ENCODE measurements around the gene GCN1. TPM values are rescaled to one million over a fixed set of nuclear protein-coding genes. Genes with fewer than 3 reads are reported as not detected.

The GCN1 gene
- total and polyA plus RNA-seq, 4 donors, result 19.3 to 93.6 (median 53.1) TPM

- TF ChIP-seq CTCF (IDR thresholded peaks at IDR 0.05; ENCODE audit: control extremely low read depth, extremely low read depth), result no peak
- no peak overlapping the region for H3K27ac ChIP-seq (ENCODE audit: low read depth in 1 of 2, low read length in 1 of 2)
- no peak for DNase-seq
- no peak overlapping the region for H3K4me3 ChIP-seq
- H3K4me1 ChIP-seq (ENCODE audit: control insufficient read depth in 5 of 5, insufficient read depth in 5 of 5, low read length in 5 of 5), result peaks cover 0 to 3% (median 0%) of the 10 kb centered on the region in 5 donors
- H3K36me3 ChIP-seq (ENCODE audit: control insufficient read depth in 4 of 4, insufficient read depth in 4 of 4, low read length in 4 of 4), result peaks cover 40 to 81% (median 48%) of the 10 kb centered on the region in 4 donors
- no peaks in the 10 kb centered on the region for H3K27me3 ChIP-seq (ENCODE audit: control insufficient read depth in 3 of 3, insufficient read depth in 3 of 3, low read length in 2 of 3)
- ATAC-seq (ENCODE audit: insufficient read depth, low FRiP score), result no peak
- peaks cover 0 to 1% (median 0%) of the 10 kb centered on the region in 4 donors for H3K9me3 ChIP-seq (ENCODE audit: control insufficient read depth in 4 of 4, insufficient read depth in 3 of 4, low read length in 3 of 4)
- H3K9ac ChIP-seq (ENCODE audit: insufficient read depth in 1 of 2, low read length in 2 of 2), result no peak overlapping the region
- whole genome bisulfite sequencing, 2 donors, result 97 to 98% methylated on average over 15 of the region's 15 CpGs
Measured at GRCh38 chr12:120131116-120131515, 63.4 kb downstream of the GCN1 start.

- Histone ChIP-seq H3K27me3 (ENCODE audit: control insufficient read depth in 3 of 3, insufficient read depth in 3 of 3, low read length in 2 of 3) (no peaks in the 10 kb centered on the region), H3K36me3 (ENCODE audit: control insufficient read depth in 4 of 4, insufficient read depth in 4 of 4, low read length in 4 of 4) (peaks cover 37 to 78% (median 43%) of the 10 kb centered on the region in 4 donors), H3K4me3 (no peak overlapping the region), H3K9ac (ENCODE audit: insufficient read depth in 1 of 2, low read length in 2 of 2) (no peak overlapping the region), H3K27ac (ENCODE audit: low read depth in 1 of 2, low read length in 1 of 2) (no peak overlapping the region), H3K4me1 (ENCODE audit: control insufficient read depth in 5 of 5, insufficient read depth in 5 of 5, low read length in 5 of 5) (peaks cover 0 to 4% (median 0%) of the 10 kb centered on the region in 5 donors), H3K9me3 (ENCODE audit: control insufficient read depth in 4 of 4, insufficient read depth in 3 of 4, low read length in 3 of 4) (peaks cover 0 to 1% (median 0%) of the 10 kb centered on the region in 4 donors)
- ATAC-seq (ENCODE audit: insufficient read depth, low FRiP score) (no peak), DNase-seq (no peak)
- WGBS, 2 donors, result 93 to 96% methylated on average over 6 of the region's 6 CpGs
- no peak for TF ChIP-seq CTCF (IDR thresholded peaks at IDR 0.05; ENCODE audit: control extremely low read depth, extremely low read depth)
Measured at GRCh38 chr12:120130011-120130410, 64.5 kb downstream of the GCN1 start.

- Histone ChIP-seq H3K27ac (ENCODE audit: low read depth in 1 of 2, low read length in 1 of 2) (peak overlapping the region in 1 of 2 donors; percentile 54), H3K4me1 (ENCODE audit: control insufficient read depth in 5 of 5, insufficient read depth in 5 of 5, low read length in 5 of 5) (peaks cover 0 to 4% (median 0%) of the 10 kb centered on the region in 5 donors), H3K9me3 (ENCODE audit: control insufficient read depth in 4 of 4, insufficient read depth in 3 of 4, low read length in 3 of 4) (peaks cover 0 to 1% (median 0%) of the 10 kb centered on the region in 4 donors), H3K4me3 (no peak overlapping the region), H3K9ac (ENCODE audit: insufficient read depth in 1 of 2, low read length in 2 of 2) (no peak overlapping the region), H3K27me3 (ENCODE audit: control insufficient read depth in 3 of 3, insufficient read depth in 3 of 3, low read length in 2 of 3) (no peaks in the 10 kb centered on the region), H3K36me3 (ENCODE audit: control insufficient read depth in 4 of 4, insufficient read depth in 4 of 4, low read length in 4 of 4) (peaks cover 14 to 46% (median 24%) of the 10 kb centered on the region in 4 donors)
- TF ChIP-seq CTCF (IDR thresholded peaks at IDR 0.05; ENCODE audit: control extremely low read depth, extremely low read depth), result no peak
- DNase-seq, result peak in 2 of 3 donors; percentile 23 to 50
- 22 to 45% methylated on average over 2 of the region's 2 CpGs for WGBS, 2 donors
- ATAC-seq (ENCODE audit: insufficient read depth, low FRiP score), result peak; percentile 54
Measured at GRCh38 chr12:120126635-120127005, 67.9 kb downstream of the GCN1 start.
